Trophoblast cell (in vitro differentiated cells and primary cell): ENCODE data around the gene FHOD3.

Experiments used
- DNase-seq, 2 donors: peaks; one replicate each; pipeline ENCODE4 v3.0.0-alpha.2; 2016
- H2AFZ ChIP-seq: 2 replicates; pipeline ENCODE4 v1.6.1; 2013; ENCODE audit warnings: low read length, moderate library complexity, mild to moderate bottlenecking; ENCODE audit not compliant: insufficient read depth, poor library complexity
- H2AK5ac ChIP-seq: 2 replicates; pipeline ENCODE4 v1.6.1; 2013; ENCODE audit warnings: mild to moderate bottlenecking, low read length
- H2BK120ac ChIP-seq: 2 replicates; pipeline ENCODE4 v1.6.1; 2013; ENCODE audit warnings: low read length, mild to moderate bottlenecking, moderate library complexity; ENCODE audit not compliant: insufficient read depth, poor library complexity
- H2BK12ac ChIP-seq: 2 replicates; pipeline ENCODE4 v1.6.1; 2013; ENCODE audit warnings: mild to moderate bottlenecking, low read length, moderate library complexity
- H2BK5ac ChIP-seq: 2 replicates; pipeline ENCODE4 v1.6.1; 2013; ENCODE audit warnings: low read length, low read depth, moderate library complexity, mild to moderate bottlenecking; ENCODE audit not compliant: poor library complexity
- H3K14ac ChIP-seq: 2 replicates; pipeline ENCODE4 v1.6.1; 2013; ENCODE audit warnings: mild to moderate bottlenecking, low read length
- H3K18ac ChIP-seq: 2 replicates; pipeline ENCODE4 v1.6.1; 2013; ENCODE audit warnings: mild to moderate bottlenecking, low read length
- H3K23ac ChIP-seq: 2 replicates; pipeline ENCODE4 v1.6.1; 2013; ENCODE audit warnings: low read length
- H3K27ac ChIP-seq: 2 replicates; pipeline ENCODE4 v1.5.1; 2013; ENCODE audit warnings: low read depth, mild to moderate bottlenecking, inconsistent platforms, low read length, moderate library complexity
- H3K27me3 ChIP-seq: 2 replicates; pipeline ENCODE4 v1.6.1; 2013; ENCODE audit warnings: inconsistent platforms, mild to moderate bottlenecking, low read length, moderate library complexity; ENCODE audit not compliant: insufficient read depth
- H3K36me3 ChIP-seq, 2 experiments: 1 replicate in 1 of 2; 2 replicates in 1 of 2; pipeline ENCODE4 v1.6.1; 2013; ENCODE audit warnings: low read length in 2 of 2, mild to moderate bottlenecking in 2 of 2, moderate library complexity in 1 of 2; ENCODE audit not compliant: insufficient read depth in 2 of 2, control insufficient read depth in 1 of 2
- H3K4ac ChIP-seq: 2 replicates; pipeline ENCODE4 v1.6.1; 2013; ENCODE audit warnings: low read depth, mild to moderate bottlenecking, low read length, moderate library complexity
- H3K4me1 ChIP-seq, 2 experiments: 1 replicate in 1 of 2; 2 replicates in 1 of 2; pipeline ENCODE4 v1.6.1; 2013; ENCODE audit warnings: low read length in 2 of 2, mild to moderate bottlenecking in 2 of 2, moderate library complexity in 1 of 2; ENCODE audit not compliant: insufficient read depth in 2 of 2, control insufficient read depth in 1 of 2
- H3K4me2 ChIP-seq: 2 replicates; pipeline ENCODE4 v1.6.1; 2013; ENCODE audit warnings: inconsistent platforms, mild to moderate bottlenecking, low read length, moderate library complexity
- H3K4me3 ChIP-seq: 2 replicates; pipeline ENCODE4 v1.5.1; 2013; ENCODE audit warnings: mild to moderate bottlenecking, low read depth, low read length, inconsistent platforms
- H3K79me1 ChIP-seq: one replicate; pipeline ENCODE4 v1.6.1; 2013; ENCODE audit warnings: low read length
- H3K79me2 ChIP-seq: 2 replicates; pipeline ENCODE4 v1.6.1; 2013; ENCODE audit warnings: low read length, mild to moderate bottlenecking; ENCODE audit not compliant: control insufficient read depth, insufficient read depth, poor library complexity
- H3K9ac ChIP-seq: 2 replicates; pipeline ENCODE4 v1.6.1; 2013; ENCODE audit warnings: mild to moderate bottlenecking, low read length
- H3K9me3 ChIP-seq: 2 replicates; pipeline ENCODE4 v1.6.1; 2013; ENCODE audit warnings: low read depth, mild to moderate bottlenecking, control low read depth, inconsistent platforms, low read length; ENCODE audit not compliant: insufficient read depth
- H4K12ac ChIP-seq: 2 replicates; pipeline ENCODE4 v1.6.1; 2013; ENCODE audit warnings: low read depth, mild to moderate bottlenecking, low read length, moderate library complexity
- H4K8ac ChIP-seq: 2 replicates; pipeline ENCODE4 v1.6.1; 2013; ENCODE audit warnings: low read depth, mild to moderate bottlenecking, low read length, moderate library complexity
- H4K91ac ChIP-seq: one replicate; pipeline ENCODE4 v1.6.1; 2013; ENCODE audit warnings: low read depth, mild to moderate bottlenecking, low read length, moderate library complexity
- WGBS: extraction: QIAGEN DNeasy Blood & Tissue Kit; methylation state at CpG from one replicate; pipeline ENCODE4 v1.1.7; 2013; ENCODE audit warnings: missing lambda C conversion rate; ENCODE audit not compliant: insufficient read length, insufficient coverage; ENCODE audit errors: extremely low coverage; 5-methylcytosine and 5-hydroxymethylcytosine counted together

FHOD3 gene

GRCh38 chr18:36735130-36735529 is 437.6 kb downstream of the FHOD3 start:
- H2BK5ac ChIP-seq, result no peak overlapping the region
- H4K8ac ChIP-seq, result no peak overlapping the region
- H3K18ac ChIP-seq, result no peak overlapping the region
- no peak overlapping the region for H3K27ac ChIP-seq
- H3K79me2 ChIP-seq, result no peaks in the 10 kb centered on the region
- no peak overlapping the region for H3K14ac ChIP-seq
- H3K4me1 ChIP-seq, result no peaks in the 10 kb centered on the region
- no peak overlapping the region for H3K4me3 ChIP-seq
- no peak overlapping the region for H3K4ac ChIP-seq
- no peak overlapping the region for H3K9ac ChIP-seq
- peaks cover 25 to 48% of the 10 kb centered on the region in 2 experiments for H3K36me3 ChIP-seq
- H3K23ac ChIP-seq, result no peak overlapping the region
- H2BK120ac ChIP-seq, result no peak overlapping the region
- no peak overlapping the region for H3K4me2 ChIP-seq
- no peak overlapping the region for H2BK12ac ChIP-seq
- no peak overlapping the region for H2AK5ac ChIP-seq
- no peak overlapping the region for H2AFZ ChIP-seq
- no peaks in the 10 kb centered on the region for H3K27me3 ChIP-seq
- no peak overlapping the region for H4K91ac ChIP-seq
- no CpG with 5 or more reads among the region's 2 CpGs for WGBS
- peaks cover 12% of the 10 kb centered on the region for H3K9me3 ChIP-seq
- no peak overlapping the region for H4K12ac ChIP-seq
- no peaks in the 10 kb centered on the region for H3K79me1 ChIP-seq
- DNase-seq, result no peak

- no peak overlapping the region for H3K27ac ChIP-seq
- DNase-seq, result no peak
- no CpG with 5 or more reads among the region's 6 CpGs for WGBS
Measured at GRCh38 chr18:36736094-36736493, 438.6 kb downstream of the FHOD3 start.

GRCh38 chr18:36737316-36737715 is 439.8 kb downstream of the FHOD3 start:
- peaks cover 32 to 50% of the 10 kb centered on the region in 2 experiments for H3K36me3 ChIP-seq
- no peak overlapping the region for H4K91ac ChIP-seq
- no peaks in the 10 kb centered on the region for H3K27me3 ChIP-seq
- H3K9ac ChIP-seq, result no peak overlapping the region
- no peak overlapping the region for H3K18ac ChIP-seq
- H3K4me3 ChIP-seq, result no peak overlapping the region
- peaks cover 9% of the 10 kb centered on the region for H3K9me3 ChIP-seq
- no peak overlapping the region for H3K4ac ChIP-seq
- no peak overlapping the region for H2AK5ac ChIP-seq
- no peak overlapping the region for H3K4me2 ChIP-seq
- no peak for DNase-seq
- no peaks in the 10 kb centered on the region for H3K79me1 ChIP-seq
- H2AFZ ChIP-seq, result no peak overlapping the region
- H3K27ac ChIP-seq, result no peak overlapping the region
- H3K14ac ChIP-seq, result no peak overlapping the region
- no CpG with 5 or more reads among the region's 3 CpGs for WGBS
- H2BK12ac ChIP-seq, result no peak overlapping the region
- no peak overlapping the region for H2BK120ac ChIP-seq
- no peak overlapping the region for H2BK5ac ChIP-seq
- no peaks in the 10 kb centered on the region for H3K4me1 ChIP-seq
- no peaks in the 10 kb centered on the region for H3K79me2 ChIP-seq
- H3K23ac ChIP-seq, result no peak overlapping the region
- H4K12ac ChIP-seq, result no peak overlapping the region
- H4K8ac ChIP-seq, result no peak overlapping the region

More at GRCh38 chr18:36736094-36736493, 438.6 kb downstream of the FHOD3 start:
- Histone ChIP-seq H2AFZ (no peak overlapping the region), H3K4me2 (no peak overlapping the region), H3K9me3 (peaks cover 12% of the 10 kb centered on the region), H3K23ac (no peak overlapping the region), H3K79me1 (no peaks in the 10 kb centered on the region), H3K18ac (no peak overlapping the region), H4K91ac (no peak overlapping the region), H4K12ac (no peak overlapping the region), H3K4me3 (no peak overlapping the region), H3K27me3 (no peaks in the 10 kb centered on the region), H4K8ac (no peak overlapping the region), H2BK5ac (no peak overlapping the region), H2BK120ac (no peak overlapping the region), H3K9ac (no peak overlapping the region), H2BK12ac (no peak overlapping the region), H3K14ac (no peak overlapping the region), H3K79me2 (no peaks in the 10 kb centered on the region), H3K4ac (no peak overlapping the region), H3K36me3 (peaks cover 30 to 50% of the 10 kb centered on the region in 2 experiments), H3K4me1 (no peaks in the 10 kb centered on the region), H2AK5ac (no peak overlapping the region)

GRCh38 chr18:36744261-36744876 is 446.9 kb downstream of the FHOD3 start:
- H3K4me3 ChIP-seq, result no peak overlapping the region
- DNase-seq, result peak; percentile 64 to 83
- no peak overlapping the region for H3K27ac ChIP-seq
- H3K9ac ChIP-seq, result no peak overlapping the region
- H3K79me1 ChIP-seq, result no peaks in the 10 kb centered on the region
- H3K4me1 ChIP-seq, result no peaks in the 10 kb centered on the region
- H4K8ac ChIP-seq, result no peak overlapping the region
- H3K79me2 ChIP-seq, result no peaks in the 10 kb centered on the region
- H3K4me2 ChIP-seq, result no peak overlapping the region
- no peaks in the 10 kb centered on the region for H3K27me3 ChIP-seq
- H3K36me3 ChIP-seq, result peaks cover 42 to 55% of the 10 kb centered on the region in 2 experiments
- H2AK5ac ChIP-seq, result no peak overlapping the region
- no peak overlapping the region for H3K4ac ChIP-seq
- no peak overlapping the region for H2BK120ac ChIP-seq
- no peak overlapping the region for H2BK5ac ChIP-seq
- no peak overlapping the region for H3K18ac ChIP-seq
- WGBS, result no CpG with 5 or more reads among the region's 6 CpGs
- H4K12ac ChIP-seq, result no peak overlapping the region
- no peak overlapping the region for H2BK12ac ChIP-seq
- no peaks in the 10 kb centered on the region for H3K9me3 ChIP-seq
- H3K14ac ChIP-seq, result no peak overlapping the region
- no peak overlapping the region for H4K91ac ChIP-seq
- no peak overlapping the region for H2AFZ ChIP-seq
- no peak overlapping the region for H3K23ac ChIP-seq
